DMS153 treated with DMSO at 0.1 percent for 48 hours (cell line): ENCODE data around the gene PLXDC2.

Source experiments
- DNase-seq: peaks from one replicate; lab custom pipeline; 2025; ENCODE audit not compliant: unreplicated experiment; lab: John Stamatoyannopoulos, UW

The PLXDC2 gene

GRCh38 chr10:19815731-19816410 lies 361 bp upstream of the PLXDC2 start:
- DNase-seq, result no peak

GRCh38 chr10:19817231-19817933 lies 1.1 kb downstream of the PLXDC2 start:
- no peak for DNase-seq

- DNase-seq, result no peak
These were observed 2.6 kb downstream of the PLXDC2 start for GRCh38 chr10:19818876-19819275.

- peak; percentile 13 for DNase-seq
These were observed 3.3 kb downstream of the PLXDC2 start for GRCh38 chr10:19819419-19820033.

GRCh38 chr10:19824381-19825342 lies 8.4 kb downstream of the PLXDC2 start:
- DNase-seq, result no peak

GRCh38 chr10:19825700-19826099 lies 9.5 kb downstream of the PLXDC2 start:
- no peak for DNase-seq

- DNase-seq, result no peak
These were observed 10.5 kb downstream of the PLXDC2 start for GRCh38 chr10:19826712-19827111.

GRCh38 chr10:19828278-19829049 lies 12.2 kb downstream of the PLXDC2 start:
- DNase-seq, result no peak

GRCh38 chr10:19832699-19833098 lies 16.5 kb downstream of the PLXDC2 start:
- no peak for DNase-seq

GRCh38 chr10:19833170-19833824 lies 17.1 kb downstream of the PLXDC2 start:
- DNase-seq, result no peak

GRCh38 chr10:19835952-19836351 lies 19.7 kb downstream of the PLXDC2 start:
- no peak for DNase-seq

GRCh38 chr10:19839090-19839489 lies 22.9 kb downstream of the PLXDC2 start:
- DNase-seq, result no peak

GRCh38 chr10:19839552-19839951 lies 23.3 kb downstream of the PLXDC2 start:
- DNase-seq, result no peak

GRCh38 chr10:19840776-19841175 lies 24.5 kb downstream of the PLXDC2 start:
- DNase-seq, result no peak

GRCh38 chr10:19843487-19843886 lies 27.3 kb downstream of the PLXDC2 start:
- no peak for DNase-seq

GRCh38 chr10:19845503-19846368 lies 29.5 kb downstream of the PLXDC2 start:
- no peak for DNase-seq

GRCh38 chr10:19847321-19847720 lies 31.1 kb downstream of the PLXDC2 start:
- DNase-seq, result no peak

- DNase-seq, result no peak
These were observed 32.2 kb downstream of the PLXDC2 start for GRCh38 chr10:19848226-19848985.
